Fibroblast of peridontal ligament (primary cell): ENCODE measurements around the gene VIPR2.
A peak's percentile ranks its signal among the peaks of the same experiment; 100 is the strongest.

ENCODE experiments used
- DNase-seq: peaks from one replicate; pipeline ENCODE4 v3.0.0-alpha.2; 2010; ENCODE audit errors: extremely low read depth

The VIPR2 gene

GRCh38 chr7:159025161-159025779, 119.4 kb downstream of the VIPR2 start:
- DNase-seq: no peak

GRCh38 chr7:159024280-159024951, 120.3 kb downstream of the VIPR2 start:
- DNase-seq: no peak

DNA sequence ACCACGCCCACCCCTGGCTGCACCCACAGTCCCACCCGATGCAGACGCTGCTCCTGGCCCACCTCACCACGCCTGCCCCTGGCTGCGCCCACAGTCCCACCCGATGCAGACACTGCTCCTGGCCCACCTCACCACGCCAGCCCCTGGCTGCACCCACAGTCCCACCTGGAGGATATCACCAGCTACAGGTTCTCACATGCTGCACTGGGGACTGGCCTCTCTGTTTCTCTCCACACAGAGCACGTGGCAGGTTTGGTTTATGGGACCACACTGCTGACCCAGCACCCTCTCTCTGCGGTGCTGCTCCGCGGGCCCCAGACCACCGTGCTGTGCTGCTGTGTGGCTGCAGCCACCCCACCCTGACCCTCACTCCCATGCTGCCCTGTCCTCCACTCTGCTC, 120.9 kb downstream of the VIPR2 start:
- DNase-seq: no peak

DNA sequence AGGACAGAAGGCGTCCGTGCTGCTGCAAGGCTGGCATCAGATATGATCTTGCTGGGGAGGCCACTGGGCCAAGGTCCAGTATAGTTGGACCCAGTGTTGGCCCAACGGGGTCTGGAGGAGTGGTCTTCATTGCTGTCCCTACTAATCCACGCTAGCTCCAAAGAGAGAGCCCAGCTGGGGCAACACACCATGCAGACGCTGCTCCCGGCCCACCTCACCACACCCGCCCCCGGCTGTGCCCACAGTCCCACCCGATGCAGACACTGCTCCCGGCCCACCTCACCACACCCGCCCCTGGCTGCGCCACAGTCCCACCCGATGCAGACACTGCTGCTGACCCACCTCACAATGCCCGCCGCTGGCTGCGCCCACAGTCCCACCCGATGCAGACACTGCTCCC, 121.5 kb downstream of the VIPR2 start:
- no peak for DNase-seq

GRCh38 chr7:159022238-159022993, 122.3 kb downstream of the VIPR2 start:
- no peak for DNase-seq

DNA sequence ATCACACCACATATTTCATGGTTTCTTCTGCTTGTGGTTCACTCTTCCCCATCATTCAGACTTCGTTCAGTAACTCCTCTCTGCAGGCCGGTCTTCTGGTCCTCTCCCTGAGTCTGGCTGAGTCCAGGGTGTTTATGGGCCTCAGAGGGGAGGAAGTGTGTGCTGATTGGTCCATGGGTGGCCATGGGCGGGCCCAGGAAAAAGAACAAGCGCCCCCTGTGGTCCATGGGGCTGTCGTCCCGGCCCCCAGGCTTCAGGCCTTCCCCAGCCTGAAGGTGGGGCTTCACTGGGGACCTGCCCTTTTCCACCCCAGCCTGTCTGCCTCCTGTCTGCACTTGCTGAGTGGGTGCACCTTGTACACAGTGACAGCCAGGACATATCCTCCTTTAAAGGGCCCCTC, 123.7 kb downstream of the VIPR2 start:
- no peak for DNase-seq

DNA sequence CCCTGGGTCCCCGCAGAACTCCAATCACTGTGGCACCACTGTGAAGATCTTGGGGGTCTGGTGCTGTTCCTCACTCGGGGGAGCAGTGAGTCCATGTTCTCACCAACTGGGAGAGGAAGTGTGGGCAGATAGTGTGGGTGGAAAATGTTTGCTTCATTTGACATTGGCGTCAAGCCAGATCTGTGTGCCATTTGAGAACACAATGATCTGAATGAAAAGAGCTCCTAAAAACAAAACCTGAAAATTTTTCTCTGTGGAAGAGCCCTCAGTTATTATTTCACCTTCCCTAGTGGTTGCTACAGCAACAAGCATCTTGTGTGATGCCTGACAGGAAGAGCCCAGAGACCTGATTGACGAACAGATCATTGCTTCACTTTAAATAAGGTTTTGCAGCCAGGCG, 125.6 kb downstream of the VIPR2 start:
- DNase-seq: no peak

GRCh38 chr7:159017741-159018140, 126.9 kb downstream of the VIPR2 start:
- DNase-seq: no peak

GRCh38 chr7:159017210-159017609, 127.5 kb downstream of the VIPR2 start:
- no peak for DNase-seq

DNA sequence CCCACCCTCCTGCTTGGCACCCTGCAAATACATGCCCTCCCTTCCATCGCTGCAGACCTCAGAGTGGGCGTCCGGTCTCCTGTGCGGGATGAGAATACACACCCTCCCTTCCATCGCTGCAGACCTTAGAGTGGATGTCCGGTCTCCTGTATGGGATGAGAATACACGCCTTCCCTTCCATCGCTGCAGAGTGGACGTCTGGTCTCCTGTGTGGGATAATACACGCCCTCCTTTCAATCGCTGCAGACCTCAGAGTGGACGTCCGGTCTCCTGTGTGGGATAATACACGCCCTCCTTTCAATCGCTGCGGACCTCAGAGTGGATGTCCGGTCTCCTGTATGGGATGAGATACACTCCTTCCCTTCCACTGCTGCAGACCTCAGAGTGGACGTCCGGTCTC, 128.1 kb downstream of the VIPR2 start:
- no peak for DNase-seq

DNA sequence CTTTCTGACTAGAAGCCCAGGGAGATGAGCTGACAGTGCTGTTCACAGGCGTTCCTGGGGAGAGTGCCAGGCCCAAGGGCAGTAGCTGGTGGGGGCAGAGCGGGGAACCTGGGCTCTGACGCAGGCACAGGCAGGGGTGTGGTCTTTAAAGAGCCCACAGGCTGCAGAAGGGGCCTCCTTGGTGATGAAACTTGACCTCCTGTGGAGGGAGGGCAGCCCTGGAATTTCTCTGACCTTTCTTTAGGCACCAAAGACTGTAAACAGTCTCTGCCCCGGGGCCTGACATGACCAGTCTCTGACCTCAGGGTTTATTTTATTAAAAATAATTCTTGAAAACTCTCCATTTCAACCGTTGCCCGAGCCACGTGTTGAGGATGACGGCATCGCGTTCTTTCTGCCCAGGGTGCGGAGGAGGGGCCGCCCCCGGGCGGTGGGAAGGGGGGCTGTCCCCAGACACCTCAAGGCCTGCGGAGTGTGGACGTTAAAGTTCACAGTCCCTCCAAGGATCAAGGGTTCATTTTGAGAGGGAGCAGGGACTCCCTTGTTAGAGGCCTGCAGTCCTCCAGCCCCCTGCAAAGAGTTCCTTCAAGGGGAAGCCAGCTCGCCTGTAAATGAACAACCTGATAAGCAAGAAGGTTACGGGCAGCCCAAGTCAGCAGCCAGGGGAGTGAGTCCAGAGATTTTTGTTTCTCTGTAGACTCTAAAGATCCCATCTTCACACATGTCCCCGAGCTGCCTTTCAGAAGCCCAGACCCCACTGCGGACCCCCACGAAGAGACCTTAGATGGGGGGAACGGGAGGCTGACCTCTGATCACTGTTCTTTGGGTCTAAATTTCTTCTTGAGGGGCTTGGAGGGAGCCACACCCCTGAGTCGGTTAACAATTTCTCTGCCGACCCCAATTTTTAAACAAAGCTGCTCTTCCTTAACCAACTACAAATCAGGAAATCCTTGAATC, 128.9 kb downstream of the VIPR2 start:
- no peak for DNase-seq

- DNase-seq: no peak
These were observed 129.6 kb downstream of the VIPR2 start for GRCh38 chr7:159015081-159015453.

DNA sequence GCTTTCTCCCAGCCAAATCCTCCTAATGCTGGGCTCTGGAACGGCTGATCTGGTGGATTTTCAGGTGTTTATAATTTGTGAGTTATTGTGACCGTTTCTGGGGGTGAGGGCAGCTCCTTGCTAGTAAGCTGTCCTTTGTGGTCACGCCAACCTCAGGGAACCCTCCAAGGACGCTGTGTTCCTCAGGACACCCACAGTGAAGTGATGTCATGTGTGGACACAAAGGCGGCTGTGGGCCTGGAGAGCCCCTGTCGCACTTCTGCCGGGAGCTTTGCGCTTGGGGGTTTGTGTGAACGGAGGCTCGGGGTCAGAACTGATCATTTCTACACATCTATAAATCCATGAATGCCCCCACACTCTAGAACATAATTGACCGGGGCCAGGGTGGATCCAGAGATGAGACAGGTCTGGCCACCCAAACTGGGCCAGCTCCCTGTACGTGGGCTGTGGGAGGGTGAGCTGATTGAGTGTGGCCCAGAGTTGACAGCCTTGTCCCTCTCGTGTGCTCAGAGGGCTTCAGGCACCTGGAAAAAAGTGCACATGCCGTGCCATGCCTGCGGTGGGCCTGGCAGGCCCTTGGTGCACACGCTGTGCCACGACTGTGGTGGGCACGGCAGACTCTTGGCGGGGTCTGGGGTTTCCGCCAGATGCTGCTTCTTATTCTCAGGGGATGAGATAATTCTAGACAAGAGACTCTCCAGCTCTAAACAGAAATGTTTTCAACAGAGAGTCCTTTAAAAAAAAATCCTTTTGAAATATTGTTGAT, 130.2 kb downstream of the VIPR2 start:
- no peak for DNase-seq

GRCh38 chr7:159013825-159014289, 130.8 kb downstream of the VIPR2 start:
- DNase-seq: no peak

- no peak for DNase-seq
These were observed 131.4 kb downstream of the VIPR2 start for GRCh38 chr7:159013181-159013690.

DNA sequence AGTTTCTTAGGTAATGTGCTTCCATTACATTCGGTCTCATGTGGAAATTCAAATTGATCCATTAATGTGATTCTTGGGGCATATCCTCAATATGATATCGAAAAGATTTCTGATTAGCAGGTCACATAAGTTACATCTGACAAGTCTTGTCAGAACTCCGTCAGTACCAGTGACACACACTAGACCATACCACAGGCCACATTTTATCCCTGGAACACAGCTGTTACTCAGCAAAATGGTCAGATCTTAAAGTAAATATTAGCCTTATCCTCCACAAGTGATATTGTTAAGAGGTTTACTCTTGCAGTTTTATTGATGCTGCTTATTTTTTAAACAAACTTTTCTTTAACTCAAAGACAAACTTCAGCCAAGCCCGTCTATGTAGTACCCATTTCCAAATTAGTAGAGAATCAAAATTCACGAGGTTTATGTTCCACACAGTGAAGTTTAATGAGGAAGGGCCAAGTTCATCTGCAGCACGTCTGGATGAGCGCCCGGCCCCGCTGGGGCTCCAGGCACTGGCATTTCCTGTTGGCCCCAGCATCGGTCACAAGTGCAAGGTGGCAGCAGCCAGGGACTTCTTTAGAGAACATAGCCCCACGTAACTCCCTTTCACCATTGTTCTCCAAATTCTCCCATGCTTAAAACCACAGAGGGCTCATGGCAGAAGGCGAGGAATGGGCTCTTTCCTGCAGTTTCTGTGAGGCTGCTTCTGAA, 132.2 kb downstream of the VIPR2 start:
- DNase-seq: peak; percentile 0

DNA sequence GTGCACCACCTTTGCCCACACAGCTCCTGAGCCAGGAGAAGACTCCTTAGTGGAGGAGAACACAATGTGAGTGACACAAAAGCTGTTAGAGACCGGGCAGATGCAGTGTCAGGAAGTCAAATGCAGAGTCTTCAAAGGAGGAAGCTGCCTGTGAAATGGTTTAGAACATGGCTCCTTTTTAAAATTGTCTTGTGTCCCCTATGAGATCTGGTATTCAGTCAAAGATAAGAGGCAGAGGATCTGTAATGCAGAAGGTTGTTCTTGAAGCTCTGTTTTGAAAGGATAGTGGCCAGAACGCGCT, 133.0 kb downstream of the VIPR2 start:
- DNase-seq: no peak

- DNase-seq: no peak
These were observed 133.5 kb downstream of the VIPR2 start for GRCh38 chr7:159010937-159011721.

GRCh38 chr7:159010411-159010810, 134.3 kb downstream of the VIPR2 start:
- DNase-seq: no peak

GRCh38 chr7:159009951-159010350, 134.7 kb downstream of the VIPR2 start:
- no peak for DNase-seq
